ENCODE results near the gene CHST11. TPM values are rescaled to one million over a fixed set of nuclear protein-coding genes. Genes with fewer than 3 reads are reported as not detected.

CHST11 gene
- total and polyA plus RNA-seq, 10 of the 15 experiments (the other 5 are each of a cell fraction or from before 2014, with no cell fraction given) = 1.9 to 38.1 (median 17.2) TPM

- ChIA-PET SMC1A (ENCODE audit: uncharacterized antibody, unreplicated experiment) (interaction anchor here (0.6 to 6.0 kb wide), 29 partner anchors 10 to 289 kb away, joined by 3 to 49 read pairs (median 4); no protein-coding TSS in a partner anchor), CTCF (interaction anchor here (0.5 to 3.4 kb wide), 11 partner anchors 14 to 435 kb away, joined by 3 to 23 read pairs (median 4); no protein-coding TSS in a partner anchor), RAD21 (ENCODE audit: unreplicated experiment) (interaction anchor here (0.6 to 6.1 kb wide), 20 partner anchors 13 to 289 kb away, joined by 3 to 42 read pairs (median 6); partner anchors contain the start of gene CHST11), POLR2A (interaction anchor here (0.8 to 3.1 kb wide), 4 partner anchors 24 to 213 kb away, joined by 3 to 10 read pairs (median 4); partner anchors contain the start of gene CHST11)
- Histone ChIP-seq H4K20me1 (ENCODE audit: control insufficient read depth, insufficient read depth) (no peaks in the 10 kb centered on the region), H3K4me1 (ENCODE audit: control insufficient read depth, insufficient read depth, low read length) (peaks cover 47% of the 10 kb centered on the region), H2AFZ (ENCODE audit: control insufficient read depth, low read depth, low read length) (peak overlapping the region; percentile 54; the same call in 1 of the 2 replicates), H3K4me3 (peak overlapping the region; percentile 49), H3K27ac (ENCODE audit: control insufficient read depth, insufficient read depth) (peak overlapping the region; percentile 99), H3K9me3 (replicated peaks; ENCODE audit: control insufficient read depth, insufficient read depth, low read length) (no peaks in the 10 kb centered on the region; the same call in 2 of the 3 replicates), H3K36me3 (ENCODE audit: control insufficient read depth in 2 of 2, insufficient read depth in 2 of 2, low read length in 1 of 2) (peaks cover 0 to 1% of the 10 kb centered on the region in 2 experiments; a peak in 2 of 4 replicates), H3K9ac (ENCODE audit: control insufficient read depth, insufficient read depth, low read length) (peak overlapping the region; percentile 59), H3K79me2 (ENCODE audit: control insufficient read depth, insufficient read depth, low read length) (peaks cover 32% of the 10 kb centered on the region), H3K27me3 (replicated peaks in 1 of 2; ENCODE audit: control insufficient read depth in 2 of 2, insufficient read depth in 2 of 2, low read length in 1 of 2) (no peaks in the 10 kb centered on the region), H3K4me2 (ENCODE audit: control insufficient read depth, insufficient read depth) (peak overlapping the region; percentile 98)
- FAIRE-seq (peak; percentile 75), DNase-seq (ENCODE audit: low read depth, low spot score) (peak; percentile 33), ATAC-seq (peak; percentile 18)
- in situ Hi-C loops (cut with MboI) = no loop called here
- TSS peak; percentile 99 for BruUV-seq (replicated peaks)
- WGBS (ENCODE audit: insufficient coverage, insufficient replicate concordance, low lambda C conversion rate, missing lambda C conversion rate) = 74% methylated on average over 6 of the region's 6 CpGs
- intact Hi-C loops (cut with micrococcal nuclease; ENCODE audit: unreplicated experiment) = loop anchor here (2.0 to 5.0 kb wide), 3 partner anchors 28 to 213 kb away; partner anchors contain the start of gene CHST11
- TF ChIP-seq MEF2B (IDR thresholded peaks at IDR 0.05; ENCODE audit: partially characterized antibody, poor library complexity, severe bottlenecking) (no peak), NR2F1 (conservative IDR thresholded peaks at IDR 0.05) (no peak), LARP7 (IDR thresholded peaks at IDR 0.05) (0 out of 2 replicates have a peak, but pooled peaks have one; percentile 13), POLR2AphosphoS5 (IDR thresholded peaks at IDR 0.05; ENCODE audit: low read length) (peak; percentile 7; the same call in 1 of the 2 replicates), JUND (IDR thresholded peaks at IDR 0.05; ENCODE audit: low read depth, low read length) (0 out of 2 replicates have a peak, but pooled peaks have one; percentile 0), NFXL1 (IDR thresholded peaks at IDR 0.05; ENCODE audit: borderline replicate concordance) (no peak), HDAC2 (IDR thresholded peaks at IDR 0.05) (no peak), SMARCA5 (IDR thresholded peaks at IDR 0.05) (0 out of 2 replicates have a peak, but pooled peaks have one; percentile 54), MTA2 (IDR thresholded peaks at IDR 0.05; ENCODE audit: low read depth) (peak; percentile 57), PKNOX1 (IDR thresholded peaks at IDR 0.05) (peak; percentile 45; the same call in 1 of the 2 replicates), FOS (IDR thresholded peaks at IDR 0.05; ENCODE audit: borderline replicate concordance, extremely low read depth, insufficient read length) (no peak), CTCF (IDR thresholded peaks at IDR 0.05 in 2 of 3, conservative IDR thresholded peaks at IDR 0.05 in 1 of 3; ENCODE audit: control insufficient read depth in 2 of 3, extremely low read depth in 1 of 3, insufficient read depth in 1 of 3, low read depth in 3 of 3, low read length in 3 of 3) (no peak), ASH2L (IDR thresholded peaks at IDR 0.05; ENCODE audit: borderline replicate concordance, low read depth) (no peak), HDGF (IDR thresholded peaks at IDR 0.05) (peak; percentile 100), POLR2AphosphoS2 (IDR thresholded peaks at IDR 0.05; ENCODE audit: low read depth, low read length) (no peak), YY1 (IDR thresholded peaks at IDR 0.05; ENCODE audit: low read depth, low read length) (no peak), TCF3 (IDR thresholded peaks at IDR 0.05; ENCODE audit: borderline replicate concordance, insufficient read depth, low read depth, low read length) (peak; percentile 37; the same call in 1 of the 2 replicates), RELA (IDR thresholded peaks at IDR 0.05; ENCODE audit: borderline replicate concordance, partially characterized antibody) (no peak), BMI1 (IDR thresholded peaks at IDR 0.05; ENCODE audit: borderline replicate concordance) (peak; percentile 51; the same call in 1 of the 2 replicates), NFIC (IDR thresholded peaks at IDR 0.05; ENCODE audit: low read depth, low read length) (0 out of 2 replicates have a peak, but pooled peaks have one; percentile 13)
Measured at GRCh38 chr12:104670439-104671408, 214.0 kb downstream of the CHST11 start.
